ENCODE data around the gene SMIM36.

- TF ChIP-seq CTCF (IDR thresholded peaks at IDR 0.05; ENCODE audit: low read length) (no peak), EZH2 (optimal IDR thresholded peaks at IDR 0.05; ENCODE audit: low read depth, low read length) (no peak), EZH2phosphoT487 (IDR thresholded peaks at IDR 0.05; ENCODE audit: low read length) (no peak)
Measured at GRCh38 chr17:55427587-55427882, 83.7 kb downstream of the SMIM36 start.
